Left ventricle myocardium inferior (tissue), 1 donor: ENCODE data around the gene ABLIM1. TPM values are rescaled to one million over a fixed set of nuclear protein-coding genes. Genes with fewer than 3 reads are reported as not detected.

Experiments
- DNase-seq: peaks from one replicate; pipeline ENCODE4 v3.0.0-alpha.2; 2020
- H3K27ac ChIP-seq: fragments of 200-600 bp; replicated peaks from 2 replicates; pipeline ENCODE4 v1.8.0; 2021
- H3K27me3 ChIP-seq: fragments of 200-600 bp; 2 replicates; pipeline ENCODE4 v1.8.0; 2021; ENCODE audit warnings: low read depth
- H3K36me3 ChIP-seq: fragments of 200-600 bp; 2 replicates; pipeline ENCODE4 v1.8.0; 2021
- H3K4me1 ChIP-seq: fragments of 200-600 bp; 2 replicates; pipeline ENCODE4 v1.8.0; 2021
- H3K4me3 ChIP-seq: fragments of 200-600 bp; 2 replicates; pipeline ENCODE4 v1.8.0; 2021; ENCODE audit warnings: mild to moderate bottlenecking, moderate library complexity
- H3K9me3 ChIP-seq: fragments of 200-600 bp; replicated peaks from 2 replicates; pipeline ENCODE4 v1.8.0; 2021
- intact Hi-C: fragments of 100-400 bp; cut with micrococcal nuclease; formaldehyde crosslinking; loops from one replicate; pipeline ENCODE4 v1.11.0; 2022
- total RNA-seq: library from RNA; stranded (reverse); fragmentation: NEBNext Ultra II Directional; extraction: Animal tissue kit (Norgen Biotek cat#: 25700); gene quantifications from one replicate; pipeline ENCODE4 v1.2.1, GENCODE V29; 2021
- TF ChIP-seq, protein P1 (sequence below): fragments of 200-600 bp; IDR thresholded peaks from 2 replicates; pipeline ENCODE4 v1.8.0; 2021; ENCODE audit warnings: antibody characterized with exemption, mild to moderate bottlenecking, borderline replicate concordance
- donor health status: DM: no; HTN: yes; CAD: no; lungs with severe emphysema.

ABLIM1 gene
- total RNA-seq, 1 donor from 2014 or later, result 674 TPM

DNA sequence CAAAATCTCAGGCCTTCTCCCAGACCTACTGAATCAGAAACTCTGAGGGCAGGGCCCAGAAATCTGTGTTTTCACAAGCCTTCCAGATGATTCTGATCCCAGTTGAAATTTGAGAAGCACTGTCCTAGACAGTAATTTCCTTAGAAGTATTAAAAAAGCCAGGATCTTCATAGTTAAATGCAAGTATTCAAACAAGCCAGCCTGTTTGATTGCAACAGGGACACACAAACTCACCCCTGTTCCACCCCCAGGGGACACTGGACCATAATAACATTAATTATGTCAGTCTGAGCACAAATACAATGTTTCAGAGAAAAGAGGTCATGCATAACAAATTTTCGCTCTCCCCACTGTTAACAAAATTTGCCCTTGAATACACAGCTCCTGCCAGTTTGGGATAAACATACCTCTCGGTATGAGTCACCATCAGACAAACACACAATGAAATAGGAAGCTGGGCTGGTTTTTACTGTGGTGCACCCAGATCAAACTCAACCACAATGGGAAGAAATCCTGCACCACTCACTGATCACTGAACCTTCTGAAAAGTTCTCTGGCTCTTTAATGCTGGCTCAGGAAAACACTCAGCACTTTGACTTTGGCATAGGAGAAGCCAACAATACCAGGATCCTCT is 34.3 kb downstream of the ABLIM1 start:
- Histone ChIP-seq H3K4me3 (peak overlapping the region; percentile 76), H3K27me3 (no peaks in the 10 kb centered on the region), H3K4me1 (peaks cover 95% of the 10 kb centered on the region), H3K9me3 (peaks cover 9% of the 10 kb centered on the region), H3K27ac (peak overlapping the region; percentile 92), H3K36me3 (peaks cover 15% of the 10 kb centered on the region)
- intact Hi-C loops, result loop anchor here (10.0 kb wide), 1 partner anchor 59 kb away; no protein-coding TSS in a partner anchor
- no peak for DNase-seq
- TF ChIP-seq, protein P1, sequence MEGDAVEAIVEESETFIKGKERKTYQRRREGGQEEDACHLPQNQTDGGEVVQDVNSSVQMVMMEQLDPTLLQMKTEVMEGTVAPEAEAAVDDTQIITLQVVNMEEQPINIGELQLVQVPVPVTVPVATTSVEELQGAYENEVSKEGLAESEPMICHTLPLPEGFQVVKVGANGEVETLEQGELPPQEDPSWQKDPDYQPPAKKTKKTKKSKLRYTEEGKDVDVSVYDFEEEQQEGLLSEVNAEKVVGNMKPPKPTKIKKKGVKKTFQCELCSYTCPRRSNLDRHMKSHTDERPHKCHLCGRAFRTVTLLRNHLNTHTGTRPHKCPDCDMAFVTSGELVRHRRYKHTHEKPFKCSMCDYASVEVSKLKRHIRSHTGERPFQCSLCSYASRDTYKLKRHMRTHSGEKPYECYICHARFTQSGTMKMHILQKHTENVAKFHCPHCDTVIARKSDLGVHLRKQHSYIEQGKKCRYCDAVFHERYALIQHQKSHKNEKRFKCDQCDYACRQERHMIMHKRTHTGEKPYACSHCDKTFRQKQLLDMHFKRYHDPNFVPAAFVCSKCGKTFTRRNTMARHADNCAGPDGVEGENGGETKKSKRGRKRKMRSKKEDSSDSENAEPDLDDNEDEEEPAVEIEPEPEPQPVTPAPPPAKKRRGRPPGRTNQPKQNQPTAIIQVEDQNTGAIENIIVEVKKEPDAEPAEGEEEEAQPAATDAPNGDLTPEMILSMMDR, result no peak

DNA sequence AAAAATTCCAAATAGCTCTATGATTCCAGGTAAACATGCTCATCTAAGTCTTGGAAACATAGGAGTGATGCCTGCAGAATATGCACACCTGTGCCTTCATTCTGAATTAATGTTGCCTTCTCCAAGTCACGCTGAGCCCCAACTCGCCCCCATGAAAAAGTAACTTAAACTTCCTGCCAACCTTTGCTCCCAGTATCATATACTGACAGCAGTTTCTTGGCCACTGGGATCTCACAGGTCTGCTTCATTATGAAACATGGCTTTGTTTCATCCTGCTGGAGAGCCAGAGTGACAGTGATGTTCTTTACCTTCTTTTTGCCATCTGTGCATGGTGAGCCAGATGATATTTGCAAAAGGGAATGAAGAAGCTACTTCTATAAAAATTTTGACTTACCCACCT is 34.9 kb downstream of the ABLIM1 start:
- H3K36me3 ChIP-seq, result peaks cover 21% of the 10 kb centered on the region
- H3K27ac ChIP-seq, result peak overlapping the region; percentile 92
- no peak for DNase-seq
- H3K4me3 ChIP-seq, result peak overlapping the region; percentile 76
- H3K9me3 ChIP-seq, result peaks cover 9% of the 10 kb centered on the region
- H3K27me3 ChIP-seq, result no peaks in the 10 kb centered on the region
- intact Hi-C loops, result loop anchor here (10.0 kb wide), 1 partner anchor 58 kb away; no protein-coding TSS in a partner anchor
- H3K4me1 ChIP-seq, result peaks cover 100% of the 10 kb centered on the region
- TF ChIP-seq, protein P1, result no peak

- intact Hi-C loops, result no loop called here
- no peaks in the 10 kb centered on the region for H3K27me3 ChIP-seq
- TF ChIP-seq, protein P1, result no peak
- peak overlapping the region; percentile 5 for H3K4me3 ChIP-seq
- peak overlapping the region; percentile 69 for H3K27ac ChIP-seq
- peaks cover 99% of the 10 kb centered on the region for H3K4me1 ChIP-seq
- no peaks in the 10 kb centered on the region for H3K9me3 ChIP-seq
- H3K36me3 ChIP-seq, result peaks cover 15% of the 10 kb centered on the region
- DNase-seq, result no peak
Measured at GRCh38 chr10:114618722-114619121, 39.4 kb downstream of the ABLIM1 start.

DNA sequence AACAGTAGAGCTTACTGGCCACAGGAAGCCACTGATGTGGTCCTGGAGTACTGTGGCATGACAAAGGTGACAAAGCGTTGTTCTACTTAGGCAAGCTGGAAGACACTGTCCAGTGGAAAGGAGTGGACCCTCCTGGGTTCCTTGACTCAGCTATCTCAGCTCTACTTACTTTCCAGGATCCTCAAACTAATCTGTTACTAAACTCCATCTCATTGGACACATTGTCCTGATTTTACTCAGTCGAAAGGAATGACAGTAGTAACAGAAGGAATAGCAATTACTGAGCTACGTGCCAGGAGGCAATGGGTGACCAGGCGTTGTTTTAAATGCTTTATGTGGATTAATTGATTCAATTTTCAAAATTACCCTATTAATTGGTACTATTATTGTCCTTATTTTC is 41.6 kb downstream of the ABLIM1 start:
- no peak for DNase-seq
- Histone ChIP-seq H3K27me3 (no peaks in the 10 kb centered on the region), H3K36me3 (peaks cover 19% of the 10 kb centered on the region), H3K4me1 (peaks cover 99% of the 10 kb centered on the region), H3K9me3 (no peaks in the 10 kb centered on the region), H3K27ac (peak overlapping the region; percentile 78), H3K4me3 (no peak overlapping the region)
- TF ChIP-seq, protein P1, result no peak
- intact Hi-C loops, result no loop called here

- Histone ChIP-seq H3K4me1 (peaks cover 99% of the 10 kb centered on the region), H3K4me3 (no peak overlapping the region), H3K9me3 (no peaks in the 10 kb centered on the region), H3K36me3 (peaks cover 19% of the 10 kb centered on the region), H3K27me3 (no peaks in the 10 kb centered on the region), H3K27ac (peak overlapping the region; percentile 78)
- intact Hi-C loops, result no loop called here
- TF ChIP-seq, protein P1, result no peak
- DNase-seq, result no peak
Measured at GRCh38 chr10:114616103-114616502, 42.0 kb downstream of the ABLIM1 start.
